HG02610 (cell line): ENCODE measurements around the gene PPAT.
"Not testable (repeated sequence)": the region's sequence is repeated elsewhere in the genome, so short reads cannot be mapped to it uniquely, and the experiment has no call there.

Source experiments
- ATAC-seq: cut with Tn5 transposase; IDR thresholded peaks from one replicate; pipeline ENCODE4 v1.9.1; 2021; ENCODE audit warnings: mild to moderate bottlenecking, moderate library complexity; ENCODE audit not compliant: unreplicated experiment

Gene PPAT

GRCh38 chr4:56435140-56435926 lies at the start of gene PPAT:
Gene PPAT (minus strand): TSS chr4:56435615. CDS start chr4:56435477, 138 bp downstream.
- peak; percentile 80 for ATAC-seq

- ATAC-seq: no peak
Observed at GRCh38 chr4:56480691-56481090, 45.3 kb upstream of the PPAT start.

- ATAC-seq: no peak
Observed at GRCh38 chr4:56477192-56477702, 41.8 kb upstream of the PPAT start.

- ATAC-seq: peak; percentile 79
Observed at GRCh38 chr4:56475917-56476316, 40.5 kb upstream of the PPAT start.

- ATAC-seq: no peak
Observed at GRCh38 chr4:56469489-56470210, 34.2 kb upstream of the PPAT start.

- peak; percentile 46 for ATAC-seq
Observed at GRCh38 chr4:56468097-56468422, 32.6 kb upstream of the PPAT start.

- ATAC-seq: peak; percentile 90
Observed at GRCh38 chr4:56467284-56468096, 32.1 kb upstream of the PPAT start, which contains the start of gene SRP72. Gene SRP72 (plus strand): TSS chr4:56467617. CDS start chr4:56467636, 19 bp downstream.

GRCh38 chr4:56466910-56467283 lies 31.5 kb upstream of the PPAT start:
- no peak for ATAC-seq

GRCh38 chr4:56466296-56466761 lies 30.9 kb upstream of the PPAT start:
- ATAC-seq: not testable (repeated sequence)

GRCh38 chr4:56465599-56466295 lies 30.3 kb upstream of the PPAT start:
- ATAC-seq: no peak

GRCh38 chr4:56464581-56464980 lies 29.2 kb upstream of the PPAT start:
- ATAC-seq: no peak

- ATAC-seq: no peak
Observed at GRCh38 chr4:56463711-56464110, 28.3 kb upstream of the PPAT start.

GRCh38 chr4:56462157-56462556 lies 26.7 kb upstream of the PPAT start:
- no peak for ATAC-seq

GRCh38 chr4:56460085-56460484 lies 24.7 kb upstream of the PPAT start:
- no peak for ATAC-seq

- no peak for ATAC-seq
Observed at GRCh38 chr4:56450342-56450741, 14.9 kb upstream of the PPAT start.

GRCh38 chr4:56449475-56449874 lies 14.1 kb upstream of the PPAT start:
- not testable (repeated sequence) for ATAC-seq

GRCh38 chr4:56448301-56448700 lies 12.9 kb upstream of the PPAT start:
- no peak for ATAC-seq

- ATAC-seq: no peak
Observed at GRCh38 chr4:56445699-56446098, 10.3 kb upstream of the PPAT start.

- no peak for ATAC-seq
Observed at GRCh38 chr4:56444719-56445118, 9.3 kb upstream of the PPAT start.

GRCh38 chr4:56440983-56441382 lies 5.6 kb upstream of the PPAT start:
- no peak for ATAC-seq

GRCh38 chr4:56438766-56439165 lies 3.4 kb upstream of the PPAT start:
- ATAC-seq: no peak
